GM21367 (cell line): ENCODE data around the gene DSCAML1.
"Not testable (repeated sequence)": the region's sequence is repeated elsewhere in the genome, so short reads cannot be mapped to it uniquely, and the experiment has no call there.

Source experiments
- ATAC-seq: cut with Tn5 transposase; IDR thresholded peaks from one replicate; pipeline ENCODE4 v1.9.1; 2021; ENCODE audit not compliant: unreplicated experiment

Gene DSCAML1

DNA sequence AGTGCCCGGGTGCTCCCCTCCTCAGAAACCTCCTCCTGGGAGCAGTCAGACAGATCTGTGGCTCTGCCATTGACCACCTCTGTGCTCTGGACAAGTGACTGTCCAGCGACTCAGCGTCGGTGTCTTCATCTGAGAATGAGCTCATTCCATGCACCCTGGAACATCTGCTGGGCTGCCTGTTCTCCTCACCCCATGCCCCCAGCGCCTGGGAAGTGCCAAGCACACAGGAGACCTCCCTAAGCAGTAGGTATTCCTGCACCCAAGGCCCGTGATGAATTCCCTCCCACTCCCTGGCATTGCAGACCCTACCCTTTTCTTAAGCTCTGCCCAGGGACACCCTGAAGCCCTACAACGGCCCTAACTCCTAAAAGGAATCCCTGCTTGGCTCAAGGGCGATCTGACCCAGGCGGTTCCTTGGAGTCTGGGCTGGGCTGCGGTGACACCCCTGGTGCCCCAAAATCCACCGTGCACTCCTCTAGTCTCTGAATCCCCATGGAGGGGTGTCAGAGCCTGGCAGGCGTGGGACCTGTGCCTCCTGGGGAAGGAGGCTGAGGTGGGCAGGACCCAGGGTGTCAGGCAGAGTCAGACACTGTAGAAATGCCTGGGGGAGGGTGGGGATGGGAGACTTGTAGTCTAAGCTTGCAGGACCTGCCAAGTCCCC lies 377.4 kb downstream of the DSCAML1 start:
- ATAC-seq = no peak

DNA sequence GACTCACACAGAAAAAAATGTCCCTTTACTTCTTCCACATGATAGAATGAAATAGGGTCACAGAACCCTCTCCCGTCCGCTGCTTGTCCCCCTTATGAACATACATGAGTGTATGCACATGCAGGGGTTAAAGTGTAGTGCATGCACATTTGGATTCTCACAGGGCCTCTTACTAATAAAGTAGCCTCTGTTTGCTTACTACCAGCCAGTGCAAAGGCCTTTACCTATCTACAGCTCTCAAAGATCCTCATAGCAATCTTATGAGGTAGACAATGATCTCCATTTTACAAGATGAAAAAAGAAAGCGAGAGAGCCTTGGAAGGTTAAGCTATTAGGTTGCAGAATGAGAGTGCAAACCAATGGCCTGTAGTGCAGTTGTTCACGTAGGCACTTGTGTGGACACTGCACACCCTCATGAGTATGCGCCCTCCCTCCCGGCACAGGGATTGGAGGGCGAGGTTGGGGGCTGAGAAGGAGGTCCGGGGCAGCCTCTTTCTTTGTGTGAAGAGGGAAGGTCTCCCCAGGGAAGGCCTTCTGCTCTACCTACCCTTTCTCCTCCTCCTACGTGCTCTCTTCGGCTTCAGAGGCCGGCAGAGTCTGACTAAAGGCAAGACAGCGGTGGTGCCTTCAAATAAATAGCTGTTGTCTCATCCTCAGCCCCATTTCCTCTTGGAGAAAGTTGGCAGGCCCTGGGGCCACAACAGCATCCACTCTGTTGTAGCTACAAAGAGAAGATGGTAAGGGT lies 378.1 kb downstream of the DSCAML1 start:
- no peak for ATAC-seq

DNA sequence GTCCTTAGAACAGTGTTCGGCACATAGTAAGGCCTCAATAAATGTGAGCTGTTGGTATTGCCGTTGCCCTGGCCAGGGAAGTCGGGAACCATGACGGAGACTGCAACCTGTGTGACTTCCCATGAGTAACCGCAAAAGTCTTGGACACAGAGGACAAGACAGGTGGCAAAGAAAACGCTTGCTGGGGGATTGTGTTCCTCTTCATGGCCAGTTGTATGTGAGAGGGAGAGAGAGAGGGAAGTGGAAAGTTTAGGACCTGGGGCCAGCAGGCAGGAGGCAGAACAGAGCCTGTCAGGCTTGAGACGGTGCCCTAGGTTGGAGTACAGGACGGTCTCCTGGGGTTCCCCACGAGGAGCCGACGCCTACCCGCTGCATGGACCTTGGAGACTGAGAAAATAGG lies 379.2 kb downstream of the DSCAML1 start:
- ATAC-seq = no peak

DNA sequence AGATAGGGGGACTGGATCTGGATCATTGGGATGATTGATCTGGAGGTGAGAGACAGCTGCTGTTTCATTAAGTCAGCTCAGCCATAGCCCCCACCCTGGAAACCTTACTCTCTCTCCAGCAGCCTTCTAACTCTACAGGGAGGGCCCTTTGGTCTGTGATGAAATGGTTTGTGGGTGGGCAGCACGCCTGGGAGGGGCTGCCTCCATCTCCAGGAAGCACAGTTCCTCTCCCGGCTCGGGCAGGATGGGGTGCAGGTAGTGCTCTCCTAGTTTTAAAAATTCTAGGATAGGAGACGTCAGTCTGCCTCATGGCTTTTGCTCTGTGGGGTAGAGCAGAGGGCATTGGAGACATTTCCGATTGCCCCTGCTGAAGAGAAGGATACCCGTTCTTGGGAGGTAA lies 379.7 kb downstream of the DSCAML1 start:
- ATAC-seq = no peak

DNA sequence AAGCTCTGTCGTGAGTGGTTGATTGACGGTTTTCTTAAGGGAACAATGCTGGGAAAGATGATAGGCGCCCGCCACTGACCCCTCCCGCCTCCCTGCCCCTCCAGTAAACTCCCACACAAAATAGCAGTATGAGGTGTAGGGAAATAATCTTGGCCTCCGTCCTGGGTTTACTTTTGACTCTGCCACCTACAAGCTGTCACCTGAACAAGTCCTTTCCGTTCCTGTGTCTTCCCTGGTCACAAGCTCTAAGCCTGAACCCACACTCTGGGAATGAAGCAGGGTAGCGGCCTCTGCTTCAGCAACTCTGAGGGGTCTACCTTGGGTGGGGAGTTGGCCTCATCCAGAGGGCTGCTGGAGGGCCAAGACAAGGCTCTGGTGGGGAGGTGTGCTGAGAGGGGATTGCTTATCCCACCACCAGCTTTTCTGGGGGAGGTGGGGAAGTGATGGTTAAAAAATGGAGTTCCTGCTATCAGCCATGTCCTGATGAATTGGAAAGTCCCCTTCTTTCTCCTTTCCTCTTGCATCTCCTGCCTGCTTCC lies 381.6 kb downstream of the DSCAML1 start:
- no peak for ATAC-seq

DNA sequence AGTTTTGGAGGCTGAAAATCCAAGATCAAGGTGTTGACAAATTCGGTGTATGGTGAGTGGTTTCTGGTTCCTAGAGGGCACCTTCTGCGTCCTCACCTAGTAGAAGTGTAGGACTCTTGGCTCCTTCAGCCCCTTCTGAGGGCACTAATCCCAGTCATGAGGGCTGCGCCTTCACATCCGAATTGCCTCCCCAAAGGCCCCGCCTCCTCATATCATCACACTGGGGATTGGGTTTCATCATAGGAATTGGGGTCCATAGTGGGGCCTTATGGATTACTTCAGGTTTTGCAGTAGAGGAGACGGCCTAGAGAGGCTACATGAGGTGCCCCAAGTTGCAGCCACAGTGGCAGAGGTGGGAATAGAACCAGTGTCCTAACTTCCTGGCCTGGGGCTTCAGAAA lies 382.3 kb downstream of the DSCAML1 start:
- ATAC-seq = no peak

DNA sequence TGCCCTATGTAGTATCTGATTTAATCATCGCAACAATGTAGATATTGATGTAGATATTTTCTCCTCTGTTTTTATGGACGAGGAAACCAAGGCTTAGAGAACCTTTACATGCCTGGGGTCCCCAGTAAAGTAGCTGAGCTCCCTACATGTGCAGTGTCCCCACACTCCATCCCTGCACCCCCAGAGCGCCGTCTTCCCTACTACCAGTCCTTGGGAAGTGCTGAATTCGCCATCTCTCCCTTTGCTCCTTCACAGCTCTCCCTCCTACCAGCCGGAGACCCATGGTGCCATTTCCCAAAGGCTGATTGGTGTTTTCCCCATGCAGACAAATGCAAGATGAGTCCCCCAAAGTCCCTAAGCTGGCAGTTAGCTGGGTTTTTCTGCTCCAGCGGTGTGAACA lies 383.4 kb downstream of the DSCAML1 start:
- no peak for ATAC-seq

DNA sequence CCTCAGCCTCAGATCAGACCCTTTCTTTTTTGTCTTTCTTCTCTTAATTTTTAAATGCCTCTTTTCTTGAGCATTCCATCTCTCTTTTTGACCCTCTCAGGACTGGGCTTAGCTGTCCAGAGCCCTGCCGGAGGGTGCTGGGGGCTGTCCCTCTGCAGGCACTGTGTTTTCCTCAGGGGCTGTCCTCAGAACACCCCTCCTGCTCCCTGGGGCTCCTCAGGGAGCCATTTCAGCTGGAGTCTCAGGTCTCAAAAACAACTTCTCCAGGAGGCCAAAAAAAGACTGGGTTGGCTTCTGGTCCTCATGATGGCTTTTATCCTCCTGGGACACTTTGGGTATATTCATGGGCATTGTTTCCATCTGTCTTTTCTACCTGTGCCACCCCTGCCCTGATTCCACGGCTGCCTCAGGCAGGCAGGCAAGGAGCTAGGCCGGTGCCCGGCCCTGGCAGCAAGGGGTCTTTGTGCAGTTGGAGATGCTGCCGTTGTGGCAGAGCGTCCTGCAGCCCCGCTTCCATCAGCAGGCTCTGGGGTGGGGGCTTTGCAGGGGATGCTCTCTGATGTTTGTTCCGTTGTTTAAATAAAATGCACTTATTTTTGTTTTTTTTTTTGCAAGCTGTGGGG lies 384.3 kb downstream of the DSCAML1 start:
- no peak for ATAC-seq

DNA sequence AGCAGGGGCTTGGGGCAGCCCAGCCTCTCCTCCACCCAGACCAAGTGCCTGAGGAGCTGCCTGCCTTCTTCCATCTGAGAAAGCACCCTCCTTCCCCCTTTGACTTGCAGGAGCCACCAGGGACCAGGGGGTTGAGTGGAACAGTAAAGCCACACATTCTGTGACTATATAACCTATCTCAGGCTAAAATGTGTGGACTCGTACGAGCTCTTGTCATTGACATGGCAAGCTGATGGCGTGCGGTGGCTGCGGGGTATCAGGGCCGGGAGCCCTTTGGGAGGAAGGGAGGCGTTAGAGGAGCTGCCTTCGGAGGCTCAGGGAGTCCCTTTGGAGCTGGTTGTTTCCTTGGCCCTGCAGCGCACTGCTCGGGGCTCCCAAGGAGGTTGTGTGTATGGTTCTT lies 384.8 kb downstream of the DSCAML1 start:
- ATAC-seq = no peak

DNA sequence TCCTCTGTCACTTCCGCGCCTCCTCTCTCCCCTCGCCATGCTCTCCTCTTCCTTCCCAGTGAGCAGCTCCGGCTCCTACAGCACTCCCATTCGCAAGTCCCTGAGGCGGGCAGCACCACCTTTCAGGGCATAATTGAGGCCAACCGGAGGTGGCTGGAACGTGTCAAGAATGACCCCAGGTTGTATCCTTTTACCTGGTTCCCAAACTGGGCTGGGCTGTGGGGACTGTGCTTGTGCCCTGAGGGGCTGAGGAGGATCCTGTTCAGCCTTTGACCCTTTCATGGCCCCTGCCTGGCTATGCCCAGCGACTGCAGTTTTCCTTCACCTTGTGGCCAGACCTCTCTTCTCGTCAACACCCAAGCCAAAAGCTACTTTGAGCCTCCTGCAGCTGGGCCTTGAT lies 385.3 kb downstream of the DSCAML1 start:
- no peak for ATAC-seq

DNA sequence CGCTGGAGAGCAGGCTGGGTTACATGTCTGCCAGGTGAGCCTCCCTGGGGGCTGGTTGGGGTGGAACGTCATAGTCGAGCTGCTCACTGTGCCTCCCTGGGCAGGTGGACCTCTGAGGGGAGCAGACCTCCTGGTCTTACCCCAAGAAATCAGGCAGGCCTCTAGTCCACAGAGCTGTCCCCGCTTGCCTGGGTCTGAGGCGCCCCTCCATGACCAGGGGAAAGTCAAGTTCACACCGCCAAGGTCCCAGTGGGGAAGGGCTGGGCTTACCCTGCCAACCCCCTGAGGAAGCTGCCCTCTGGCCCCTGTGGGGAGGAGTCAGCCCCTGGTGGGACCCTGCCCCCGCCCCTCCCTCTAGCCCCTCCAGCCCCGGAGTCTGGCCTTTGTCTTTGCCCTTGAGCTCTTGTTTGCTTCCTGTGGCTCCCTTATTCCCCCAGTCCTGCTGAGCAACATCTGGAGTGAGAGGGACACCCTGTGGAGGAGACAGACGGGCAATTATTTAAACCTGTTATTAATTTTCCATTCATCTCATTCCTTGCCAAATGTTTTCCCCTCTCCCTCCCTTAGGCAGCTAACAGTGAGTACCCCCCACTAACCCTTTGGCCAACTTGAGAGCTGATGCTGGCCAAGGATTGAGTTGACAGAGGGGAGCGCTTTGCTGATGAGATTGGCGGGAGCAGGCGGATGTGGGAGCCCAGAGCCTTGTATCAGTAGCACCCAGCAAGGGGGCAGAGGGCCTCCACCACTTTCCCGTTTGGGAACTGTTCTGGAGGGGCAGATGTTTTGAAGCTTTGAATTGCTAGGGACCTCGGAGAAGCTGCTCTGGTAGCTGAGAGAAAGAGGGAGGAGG lies 385.9 kb downstream of the DSCAML1 start:
- ATAC-seq = no peak

DNA sequence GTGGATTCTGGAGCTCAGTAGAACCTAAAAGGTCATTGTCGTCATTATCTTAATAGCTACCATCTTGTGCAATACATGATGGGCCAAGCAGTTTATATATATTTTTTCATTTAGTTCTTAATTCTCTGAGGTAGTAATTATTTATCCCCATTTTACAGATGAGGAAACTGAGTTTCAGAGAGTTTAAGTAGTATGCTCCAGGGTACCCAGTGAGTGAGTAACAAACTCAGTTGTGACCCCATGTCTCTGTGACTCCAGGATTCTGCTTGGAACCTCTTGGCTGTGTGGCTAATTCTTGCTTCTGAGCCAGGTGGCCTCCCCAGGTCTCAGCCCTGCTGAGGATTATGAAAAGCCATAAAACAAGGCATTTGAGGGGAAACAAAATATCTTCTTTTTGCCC lies 386.8 kb downstream of the DSCAML1 start:
- no peak for ATAC-seq

DNA sequence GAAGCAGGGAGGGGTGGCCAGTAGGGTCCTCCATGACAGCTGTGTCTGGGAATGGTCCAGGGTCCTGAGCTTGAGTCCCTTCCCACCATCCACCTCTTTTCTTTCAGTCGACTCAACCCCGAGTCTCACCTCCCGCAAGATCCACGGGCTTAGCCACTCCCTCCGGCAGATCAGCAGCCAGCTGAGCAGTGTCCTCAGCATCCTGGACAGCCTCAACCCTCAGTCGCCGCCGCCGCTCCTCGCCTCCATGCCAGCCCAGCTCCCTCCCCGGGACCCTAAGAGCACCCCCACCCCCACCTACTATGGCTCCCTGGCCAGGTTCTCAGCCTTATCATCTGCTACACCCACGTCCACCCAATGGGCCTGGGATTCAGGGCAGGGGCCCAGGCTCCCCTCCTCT lies 387.5 kb downstream of the DSCAML1 start:
- no peak for ATAC-seq

DNA sequence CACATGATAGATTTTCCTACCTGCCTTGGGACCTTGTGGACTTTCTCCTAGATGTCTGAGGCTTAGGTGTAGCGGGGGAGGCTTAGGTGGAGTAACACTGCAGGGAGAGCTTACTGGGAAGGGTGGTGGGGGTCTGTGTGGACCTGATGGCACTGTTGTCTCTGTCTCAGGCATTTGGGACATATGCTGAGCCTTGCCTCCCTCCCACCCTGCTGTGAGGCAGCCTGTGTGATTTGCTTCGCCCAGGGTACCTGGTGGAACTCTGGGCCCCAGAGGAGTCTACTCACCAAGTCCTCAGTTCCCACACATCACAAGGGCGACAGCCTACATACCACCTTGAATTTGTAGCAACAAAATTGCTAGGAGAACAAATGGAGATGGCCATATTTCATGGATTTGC lies 388.7 kb downstream of the DSCAML1 start:
- ATAC-seq = no peak

DNA sequence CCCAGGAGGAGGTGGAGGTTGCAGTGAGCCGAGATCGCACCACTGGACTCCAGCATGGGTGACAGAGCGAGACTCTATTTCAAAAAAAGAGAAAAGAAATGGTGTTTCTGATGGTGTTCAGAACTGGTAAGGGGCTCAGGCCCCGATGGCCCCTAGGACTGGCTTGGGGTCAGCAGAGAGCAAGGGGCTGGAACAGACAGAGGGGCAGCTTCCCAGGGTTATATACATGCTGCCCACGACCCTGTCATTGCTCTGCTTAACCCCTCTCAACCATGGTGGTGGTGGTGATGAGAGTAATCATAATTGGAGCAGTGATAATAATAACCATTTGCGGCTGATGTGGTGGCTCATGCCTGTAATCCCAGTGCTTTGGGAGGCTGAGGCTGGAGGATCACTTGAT lies 390.0 kb downstream of the DSCAML1 start:
- ATAC-seq = no peak

DNA sequence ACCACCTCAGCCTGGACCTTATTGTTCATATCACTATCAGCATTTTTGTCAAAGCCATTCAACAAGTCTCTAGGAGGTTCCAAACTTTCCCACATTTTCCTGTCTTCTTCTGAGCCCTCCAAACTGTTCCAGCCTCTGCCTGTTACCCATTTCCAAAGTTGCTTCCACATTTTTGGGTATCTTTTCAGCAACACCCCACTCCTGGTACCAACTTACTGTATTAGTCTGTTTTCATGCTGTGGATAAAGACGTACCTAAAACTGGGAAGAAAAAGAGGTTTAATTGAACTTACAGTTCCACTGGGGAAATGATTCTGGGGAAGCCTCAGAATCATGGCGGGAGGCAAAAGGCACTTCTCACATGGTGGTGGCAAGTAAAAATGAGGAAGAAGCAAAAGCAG lies 391.1 kb downstream of the DSCAML1 start:
- ATAC-seq = not testable (repeated sequence)

DNA sequence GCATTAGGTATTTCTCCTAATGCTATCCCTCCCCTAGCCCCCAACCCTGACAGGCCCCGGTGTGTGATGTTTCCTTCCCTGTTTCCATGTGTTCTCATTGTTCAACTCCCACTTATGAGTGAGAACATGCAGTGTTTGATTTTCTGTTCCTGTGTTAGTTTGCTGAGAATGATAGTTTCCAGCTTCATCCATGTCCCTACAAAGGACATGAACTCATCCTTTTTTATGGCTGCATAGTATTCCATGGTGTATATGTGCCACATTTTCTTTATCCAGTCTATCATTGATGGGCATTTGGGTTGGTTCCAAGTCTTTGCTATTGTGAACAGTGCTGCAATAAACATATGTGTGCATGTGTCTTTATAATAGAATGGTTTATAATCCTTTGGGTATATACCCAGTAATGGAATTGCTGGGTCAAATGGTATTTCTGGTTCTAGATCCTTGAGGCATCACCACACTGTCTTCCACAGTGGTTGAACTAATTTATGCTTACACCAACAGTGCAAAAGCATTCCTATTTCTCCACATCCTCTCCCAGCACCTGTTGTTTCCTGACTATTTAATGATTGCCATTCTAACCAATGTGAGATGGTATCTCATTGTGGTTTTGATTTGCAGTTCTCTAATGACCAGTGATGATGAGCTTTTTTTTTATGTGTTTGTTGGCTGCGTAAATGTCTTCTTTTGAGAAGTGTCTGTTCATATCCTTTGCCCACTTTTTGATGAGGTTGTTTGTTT lies 397.7 kb downstream of the DSCAML1 start:
- ATAC-seq = not testable (repeated sequence)

DNA sequence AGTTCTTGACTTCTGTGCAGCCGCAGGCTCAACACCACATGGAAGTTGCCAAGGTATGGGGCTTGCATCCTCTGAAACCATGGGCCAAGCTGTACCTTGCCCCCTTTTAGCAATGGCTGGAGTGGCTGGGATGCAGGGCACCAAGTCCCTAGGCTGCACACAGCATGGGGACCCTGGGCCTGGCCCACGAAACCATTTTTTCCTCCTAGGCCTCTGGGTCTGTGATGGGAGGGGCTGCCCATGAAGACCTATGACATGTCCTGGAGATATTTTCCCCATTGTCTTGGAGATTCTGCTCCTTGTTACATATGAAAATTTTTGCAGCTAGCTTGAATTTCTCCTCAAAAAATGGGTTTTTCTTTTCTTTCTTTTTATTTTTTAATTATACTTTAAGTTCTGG lies 398.4 kb downstream of the DSCAML1 start:
- ATAC-seq = not testable (repeated sequence)

DNA sequence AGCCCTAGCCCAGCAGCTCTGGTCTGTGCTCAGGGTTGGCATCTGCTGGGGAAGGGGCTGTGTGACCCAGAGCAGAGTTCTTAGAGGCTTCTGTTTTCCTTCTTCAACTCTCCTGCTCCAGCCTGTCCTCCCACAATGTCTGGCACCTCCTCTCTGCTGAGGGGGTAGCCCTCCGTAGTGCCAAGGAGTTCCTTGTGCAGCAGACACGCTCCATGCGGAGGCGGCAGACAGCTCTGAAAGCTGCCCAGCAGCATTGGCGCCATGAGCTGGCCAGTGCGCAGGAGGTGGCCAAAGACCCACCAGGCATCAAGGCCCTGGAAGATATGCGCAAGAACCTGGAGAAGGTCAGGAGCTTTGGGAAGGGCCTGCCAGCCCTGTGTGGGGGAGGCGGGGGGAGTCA lies 400.0 kb downstream of the DSCAML1 start:
- ATAC-seq = no peak

DNA sequence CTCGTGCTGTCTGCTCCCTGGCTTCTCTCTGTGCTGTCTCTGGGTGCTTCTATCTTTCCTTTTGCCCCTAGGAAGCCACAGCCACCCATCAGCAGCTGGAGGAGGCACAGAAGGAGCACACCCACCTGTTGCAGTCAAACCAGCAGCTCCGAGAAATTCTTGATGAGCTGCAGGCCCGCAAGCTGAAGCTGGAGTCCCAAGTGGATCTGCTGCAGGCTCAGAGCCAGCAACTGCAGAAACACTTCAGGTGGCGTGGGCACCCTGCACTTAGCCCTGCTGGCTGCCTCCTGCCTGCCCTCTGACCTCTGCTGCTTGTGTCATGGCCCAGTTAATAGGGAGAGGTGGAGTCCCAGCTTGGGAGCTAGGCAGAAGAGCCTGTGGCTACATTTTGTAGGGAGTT lies 401.5 kb downstream of the DSCAML1 start:
- no peak for ATAC-seq
